Neural progenitor cell (in vitro differentiated cells): ENCODE measurements around the gene OR2T1.

Source experiments
- CTCF ChIP-seq: fragments of 200-600 bp; sonication (generic); IDR thresholded peaks from 2 replicates; pipeline ENCODE4 v1.5.1; 2017; ENCODE audit warnings: antibody characterized with exemption, mild to moderate bottlenecking
- EZH2phosphoT487 ChIP-seq: fragments of 200-600 bp; sonication (generic); IDR thresholded peaks from 2 replicates; pipeline ENCODE4 v1.6.1; 2017; ENCODE audit warnings: antibody characterized with exemption

- TF ChIP-seq CTCF, result no peak
- TF ChIP-seq EZH2phosphoT487, result no peak
These were observed 14.4 kb upstream of the OR2T1 start for GRCh38 chr1:248388426-248388825.
